NCI-H748 (cell line): Measurements from ENCODE around the gene CNTNAP1.
A peak's percentile ranks its signal among the peaks of the same experiment; 100 is the strongest.
"Not testable (repeated sequence)": the region's sequence is repeated elsewhere in the genome, so short reads cannot be mapped to it uniquely, and the experiment has no call there.

Source experiments
- DNase-seq: peaks from one replicate; lab custom pipeline; 2025; ENCODE audit not compliant: unreplicated experiment; lab: John Stamatoyannopoulos, UW

The CNTNAP1 gene

GRCh38 chr17:42681976-42682721, at the start of gene CNTNAP1:
Gene CNTNAP1, plus strand, starts transcription at chr17:42682531. Its CDS starts 299 bp downstream, at chr17:42682830.
- DNase-seq = peak; percentile 80

GRCh38 chr17:42632949-42633444, 49.3 kb upstream of the CNTNAP1 start:
- DNase-seq = no peak

DNA sequence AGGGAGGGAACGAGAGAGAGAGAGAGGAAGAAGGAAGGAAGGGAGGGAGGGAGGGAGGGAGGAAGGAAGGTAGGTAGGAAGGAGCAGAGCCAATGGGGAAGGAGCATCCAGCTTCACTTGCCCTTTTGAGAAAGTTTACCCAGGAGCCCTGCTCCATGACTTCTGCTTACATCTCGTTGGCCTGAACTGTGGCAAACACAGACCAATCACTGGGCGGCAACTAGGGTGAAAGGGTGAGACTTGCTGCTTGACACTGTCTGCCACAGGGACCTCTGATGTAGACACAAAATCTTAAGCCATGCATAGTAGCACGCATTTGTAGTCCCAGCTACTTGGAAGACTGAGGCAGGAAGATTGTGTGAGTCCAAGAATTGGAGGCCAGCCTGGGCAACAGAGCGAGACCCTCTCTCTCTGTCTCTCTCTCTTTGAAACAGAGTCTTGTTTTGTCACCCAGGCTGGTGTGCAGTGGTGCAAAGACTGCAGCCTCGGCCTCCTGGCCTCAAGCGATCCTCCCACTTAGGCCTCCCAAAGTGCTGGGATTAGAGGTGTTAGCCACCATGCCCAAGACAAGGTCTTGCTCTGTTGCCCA, 42.7 kb upstream of the CNTNAP1 start:
- no peak for DNase-seq

DNA sequence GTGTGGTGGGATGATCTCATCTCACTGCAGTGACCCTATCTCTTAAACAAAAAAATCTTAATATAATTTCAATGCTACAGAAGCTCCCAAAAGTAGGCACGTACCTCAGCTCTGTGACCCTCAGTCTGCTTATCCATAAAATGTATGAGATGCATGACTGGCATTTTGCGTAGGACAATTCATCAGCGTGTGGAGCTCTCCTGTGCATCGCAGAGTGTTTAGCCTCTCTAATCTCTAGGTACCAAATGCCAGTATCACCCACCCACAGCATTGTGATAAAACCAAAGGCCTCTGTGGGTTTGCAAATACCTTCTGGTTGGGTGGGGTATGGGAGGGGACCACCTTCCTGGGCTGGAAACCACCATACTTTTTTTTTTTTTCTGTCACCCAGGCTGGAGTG, 42.2 kb upstream of the CNTNAP1 start:
- DNase-seq = no peak

DNA sequence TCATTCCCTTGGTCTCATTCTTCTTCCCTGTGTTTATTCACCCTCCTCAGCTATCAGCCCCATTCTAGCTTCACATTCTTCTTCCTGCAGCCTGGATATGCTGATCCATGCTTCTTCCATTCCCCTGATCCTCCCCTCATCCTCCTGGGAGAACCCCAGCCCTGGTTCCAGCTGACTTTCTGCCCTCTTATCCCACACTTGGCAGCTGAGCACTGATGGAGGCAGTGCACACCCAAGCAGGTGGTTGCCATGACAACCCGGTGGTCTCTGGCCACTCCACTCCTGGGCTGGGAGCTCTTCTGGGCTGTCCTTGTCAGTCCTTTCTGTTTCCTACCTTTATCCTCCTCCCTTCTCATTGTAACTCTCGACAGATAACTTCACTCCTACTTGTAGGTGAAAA, 40.0 kb upstream of the CNTNAP1 start:
- peak; percentile 69 for DNase-seq

GRCh38 chr17:42647778-42648177, 34.6 kb upstream of the CNTNAP1 start:
- no peak for DNase-seq

DNA sequence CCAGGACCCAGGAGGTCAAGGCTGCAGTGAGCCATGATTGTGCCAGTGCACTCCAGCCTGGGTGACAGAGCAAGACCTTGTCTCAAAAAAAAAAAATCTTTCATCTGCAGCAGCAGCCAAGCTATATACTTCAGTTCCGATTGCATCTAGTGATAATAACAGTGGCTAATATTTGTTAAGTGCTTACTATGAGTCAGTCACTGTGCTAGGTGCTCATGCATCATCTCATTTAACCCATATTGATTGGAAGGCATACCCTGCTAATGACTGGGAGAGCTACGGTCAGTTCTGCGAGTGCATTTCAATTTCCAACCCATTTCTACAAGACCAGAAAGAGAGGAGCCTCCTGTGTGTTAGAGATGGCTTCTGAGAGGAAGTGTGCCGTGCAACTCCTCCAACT, 30.9 kb upstream of the CNTNAP1 start:
- DNase-seq = no peak

DNA sequence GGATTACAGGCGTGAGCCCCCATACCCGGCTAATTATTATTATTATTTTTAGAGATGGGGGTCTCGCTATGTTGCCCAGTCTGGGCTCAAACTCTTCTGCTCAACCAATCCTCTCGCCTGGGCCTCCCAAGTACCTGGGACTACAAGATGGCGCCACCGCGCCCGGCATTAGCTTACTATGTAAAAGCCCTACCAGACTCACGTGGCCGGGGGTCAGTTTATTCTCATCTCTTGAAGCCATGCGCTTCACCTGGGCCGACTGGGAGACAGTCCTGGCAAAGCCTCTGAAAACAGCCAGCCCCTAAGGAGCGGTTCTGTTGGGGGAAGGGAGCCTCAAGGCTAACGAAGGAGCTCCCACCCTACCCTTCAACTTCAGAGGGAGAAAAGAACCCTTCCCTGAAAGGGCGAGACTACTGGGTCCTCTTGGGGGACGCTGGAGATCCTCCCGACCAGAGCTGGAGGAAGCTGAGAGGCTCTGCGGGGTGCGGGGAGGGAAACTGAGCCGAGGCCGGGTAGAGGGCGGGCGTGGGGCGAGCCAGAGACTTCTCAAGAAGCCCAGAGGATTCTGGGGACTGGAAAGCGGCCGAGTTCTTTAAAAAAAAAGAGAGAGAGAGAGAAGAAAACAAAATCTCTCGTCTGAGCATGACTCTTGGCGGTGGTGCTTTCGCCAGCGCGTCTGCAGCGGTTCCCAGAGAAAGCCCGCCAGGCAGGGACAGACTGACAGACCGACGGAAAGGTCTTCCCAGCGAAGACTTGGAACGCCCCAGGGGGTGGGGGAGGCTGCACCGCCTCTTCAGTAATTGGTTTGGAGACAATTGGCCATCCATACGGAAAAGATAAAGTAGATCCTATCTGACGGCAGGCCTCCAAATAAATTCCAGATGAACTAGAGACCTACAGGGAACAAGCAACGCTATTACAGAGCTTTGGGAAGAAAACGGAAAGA, 28.9 kb upstream of the CNTNAP1 start:
- no peak for DNase-seq

- no peak for DNase-seq
These were observed 26.8 kb upstream of the CNTNAP1 start for GRCh38 chr17:42655528-42655927.

DNA sequence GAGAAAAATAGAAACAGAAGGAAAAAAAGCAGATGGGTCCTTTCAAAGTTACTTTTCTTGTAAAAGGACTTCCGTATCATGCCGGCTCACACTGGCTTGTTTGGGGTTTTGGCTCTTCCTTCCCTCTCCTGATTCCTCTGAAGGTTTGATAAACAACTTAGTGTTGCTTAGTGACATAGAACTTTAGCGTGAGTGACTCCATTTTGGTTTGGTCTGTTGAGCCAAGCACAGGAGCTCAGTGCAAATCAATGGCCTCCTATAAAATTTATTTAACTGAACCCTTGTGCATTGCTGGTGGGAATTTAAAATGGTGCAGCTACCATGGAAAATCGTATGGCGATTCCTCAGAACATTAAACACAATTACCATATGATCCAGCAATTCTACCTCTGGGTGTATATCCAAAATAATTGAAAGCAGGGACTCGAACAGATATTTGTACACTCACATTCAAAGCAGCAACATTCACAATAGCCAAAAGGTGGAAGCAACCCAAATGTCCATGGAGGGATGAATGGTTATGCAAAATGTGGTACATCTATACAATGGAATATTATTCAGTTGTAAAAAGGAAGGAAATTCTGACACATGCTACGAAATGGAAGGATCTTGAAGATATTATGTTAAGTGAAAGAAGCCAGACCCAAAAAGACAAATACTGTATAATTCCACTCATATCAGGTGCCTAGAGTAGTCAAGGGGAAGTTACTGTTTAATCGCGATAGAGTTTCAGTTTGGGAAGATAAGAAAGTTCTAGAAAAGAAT, 24.3 kb upstream of the CNTNAP1 start:
- no peak for DNase-seq

GRCh38 chr17:42659079-42659931, 23.0 kb upstream of the CNTNAP1 start, which contains the start of gene TUBG2:
Gene TUBG2, plus strand, starts transcription at chr17:42659284. Its CDS starts 220 bp downstream, at chr17:42659504.
- DNase-seq = peak; percentile 97

GRCh38 chr17:42659932-42660274, 22.4 kb upstream of the CNTNAP1 start:
- not testable (repeated sequence) for DNase-seq

GRCh38 chr17:42660692-42661345, 21.5 kb upstream of the CNTNAP1 start:
- no peak for DNase-seq

GRCh38 chr17:42665581-42666001, 16.7 kb upstream of the CNTNAP1 start:
- no peak for DNase-seq

- not testable (repeated sequence) for DNase-seq
These were observed 16.2 kb upstream of the CNTNAP1 start for GRCh38 chr17:42666126-42666525.

- no peak for DNase-seq
These were observed 15.0 kb upstream of the CNTNAP1 start for GRCh38 chr17:42667088-42667951.

- no peak for DNase-seq
These were observed 12.7 kb upstream of the CNTNAP1 start for GRCh38 chr17:42669705-42669976.

DNA sequence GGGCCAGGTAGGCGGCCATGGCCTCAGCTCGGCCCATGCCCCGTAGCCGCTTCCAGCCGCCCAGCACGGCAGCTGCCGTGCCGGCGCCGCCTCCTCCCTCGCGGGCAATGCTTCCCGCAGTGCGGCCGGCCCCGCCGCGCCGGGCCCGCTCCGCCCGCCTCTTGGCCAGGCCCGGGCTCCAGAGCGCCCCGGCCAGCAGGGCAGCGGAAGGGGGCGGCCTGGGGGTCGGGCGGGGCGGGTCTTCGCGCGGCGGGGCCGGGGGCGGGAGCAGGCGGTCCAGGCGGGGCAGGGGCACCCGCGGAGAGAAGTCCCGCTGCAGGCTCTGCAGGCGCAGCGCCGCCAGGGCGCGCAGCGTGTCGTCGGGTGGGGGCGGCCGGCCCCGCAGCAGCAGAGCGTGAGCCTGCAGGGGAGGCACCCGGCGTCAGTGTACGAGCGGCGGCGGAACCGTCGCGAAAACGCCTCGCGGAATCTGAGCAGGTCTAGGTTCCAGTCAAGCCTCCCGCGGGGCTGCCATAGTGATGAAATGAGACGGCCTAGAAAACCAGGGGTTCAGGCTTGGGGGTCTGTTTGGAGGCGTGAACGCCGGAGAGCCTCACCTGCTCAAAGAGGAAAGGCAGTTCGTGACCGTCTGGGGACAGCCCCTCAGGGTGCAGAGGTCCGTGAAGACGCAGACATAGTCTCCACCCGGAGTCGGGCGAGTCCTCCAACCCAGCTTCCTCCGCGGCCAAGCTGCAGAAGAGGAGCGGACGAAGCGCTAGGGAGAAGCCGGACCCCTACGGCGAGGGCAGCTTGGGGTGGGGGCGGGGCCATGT, 12.1 kb upstream of the CNTNAP1 start:
- no peak for DNase-seq
